Osteocyte (in vitro differentiated cells): ENCODE data around the gene EHMT1. TPM values are rescaled to one million over a fixed set of nuclear protein-coding genes. Genes with fewer than 3 reads are reported as not detected.
"Not testable (repeated sequence)": the region's sequence is repeated elsewhere in the genome, so short reads cannot be mapped to it uniquely, and the experiment has no call there.

ENCODE experiments used
- DNase-seq: peaks from one replicate; pipeline ENCODE4 v3.0.0; 2021; ENCODE audit warnings: mixed read lengths; ENCODE audit not compliant: unreplicated experiment; ENCODE audit errors: extremely low spot score
- H3K27ac Mint-ChIP-seq: one replicate; pipeline ENCODE4 v1.8.0; 2021; ENCODE audit warnings: mild to moderate bottlenecking, mixed read lengths; ENCODE audit not compliant: unreplicated experiment
- H3K27me3 Mint-ChIP-seq: one replicate; pipeline ENCODE4 v1.8.0; 2021; ENCODE audit warnings: mixed read lengths; ENCODE audit not compliant: unreplicated experiment
- H3K36me3 Mint-ChIP-seq: one replicate; pipeline ENCODE4 v1.8.0; 2021; ENCODE audit warnings: mixed read lengths; ENCODE audit not compliant: unreplicated experiment
- H3K4me1 Mint-ChIP-seq: one replicate; pipeline ENCODE4 v1.8.0; 2021; ENCODE audit warnings: mixed read lengths; ENCODE audit not compliant: unreplicated experiment
- H3K4me3 Mint-ChIP-seq: one replicate; pipeline ENCODE4 v1.8.0; 2021; ENCODE audit warnings: mild to moderate bottlenecking, moderate library complexity, mixed read lengths; ENCODE audit not compliant: unreplicated experiment
- H3K9me3 Mint-ChIP-seq: one replicate; pipeline ENCODE4 v1.8.0; 2021; ENCODE audit warnings: mixed read lengths; ENCODE audit not compliant: unreplicated experiment
- total RNA-seq: library from RNA; stranded (reverse); gene quantifications from 2 replicates; pipeline ENCODE4 v1.2.1, GENCODE V29; 2021
- TF ChIP-seq, protein P1 (sequence below): fragments of 200-600 bp; sonication (generic); IDR thresholded peaks from 2 replicates; pipeline ENCODE4 v1.5.0; 2021; ENCODE audit warnings: antibody characterized with exemption, mild to moderate bottlenecking, moderate library complexity

Gene EHMT1
- total RNA-seq, 1 donor from 2014 or later = 88.6 TPM

DNA sequence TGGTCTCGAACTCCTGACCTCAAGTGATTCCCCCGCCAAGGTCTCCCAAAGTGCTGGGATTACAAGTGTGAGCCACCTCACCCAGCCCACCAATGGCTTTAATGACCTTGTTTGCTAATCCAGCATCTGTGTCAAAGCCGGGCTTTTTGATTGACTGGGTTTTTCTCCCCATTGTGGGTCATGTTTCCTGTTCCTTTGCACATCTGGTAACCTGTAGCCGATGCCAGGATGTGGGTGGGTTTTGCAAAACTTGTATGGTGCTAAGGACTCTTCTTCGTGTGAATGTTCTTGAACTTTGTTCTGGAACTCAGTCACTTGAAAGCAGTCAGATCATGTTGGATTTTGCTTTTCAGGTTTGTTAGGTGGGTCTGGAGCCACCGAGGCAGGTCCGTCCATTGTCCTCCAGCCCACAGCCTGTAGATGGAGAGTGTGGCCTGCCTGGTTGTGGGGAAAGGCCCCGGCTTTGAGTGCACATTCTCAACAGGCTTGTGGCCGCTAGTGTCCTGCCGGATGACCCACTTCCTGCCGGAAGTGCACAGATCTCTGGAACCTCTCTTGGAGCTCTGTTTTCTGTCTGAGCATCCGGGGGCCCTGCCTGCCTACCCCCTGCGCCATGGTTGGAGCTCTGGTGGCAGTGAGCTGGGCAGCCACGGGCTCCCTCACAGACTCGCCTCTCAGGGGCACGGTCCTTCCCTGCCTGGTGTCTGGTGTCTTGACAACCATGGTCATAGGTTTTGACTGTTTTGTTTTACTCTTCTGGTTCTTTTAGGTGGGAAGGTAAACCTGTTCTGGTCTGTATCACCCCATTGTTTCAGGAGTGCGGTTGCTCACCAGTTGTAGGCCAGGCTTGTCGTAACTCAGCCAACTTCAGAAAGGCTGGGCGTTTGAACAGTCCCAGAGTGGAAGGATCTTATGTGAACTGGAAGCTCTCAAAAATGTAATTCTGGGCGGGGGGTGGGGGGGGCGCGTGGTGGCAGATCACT, 189.2 kb downstream of the EHMT1 start:
- Mint-ChIP-seq H3K36me3 (peaks cover 27% of the 10 kb centered on the region), H3K27me3 (no peaks in the 10 kb centered on the region), H3K27ac (no peak overlapping the region), H3K9me3 (peaks cover 4% of the 10 kb centered on the region), H3K4me3 (no peak overlapping the region), H3K4me1 (no peaks in the 10 kb centered on the region)
- TF ChIP-seq, protein P1, sequence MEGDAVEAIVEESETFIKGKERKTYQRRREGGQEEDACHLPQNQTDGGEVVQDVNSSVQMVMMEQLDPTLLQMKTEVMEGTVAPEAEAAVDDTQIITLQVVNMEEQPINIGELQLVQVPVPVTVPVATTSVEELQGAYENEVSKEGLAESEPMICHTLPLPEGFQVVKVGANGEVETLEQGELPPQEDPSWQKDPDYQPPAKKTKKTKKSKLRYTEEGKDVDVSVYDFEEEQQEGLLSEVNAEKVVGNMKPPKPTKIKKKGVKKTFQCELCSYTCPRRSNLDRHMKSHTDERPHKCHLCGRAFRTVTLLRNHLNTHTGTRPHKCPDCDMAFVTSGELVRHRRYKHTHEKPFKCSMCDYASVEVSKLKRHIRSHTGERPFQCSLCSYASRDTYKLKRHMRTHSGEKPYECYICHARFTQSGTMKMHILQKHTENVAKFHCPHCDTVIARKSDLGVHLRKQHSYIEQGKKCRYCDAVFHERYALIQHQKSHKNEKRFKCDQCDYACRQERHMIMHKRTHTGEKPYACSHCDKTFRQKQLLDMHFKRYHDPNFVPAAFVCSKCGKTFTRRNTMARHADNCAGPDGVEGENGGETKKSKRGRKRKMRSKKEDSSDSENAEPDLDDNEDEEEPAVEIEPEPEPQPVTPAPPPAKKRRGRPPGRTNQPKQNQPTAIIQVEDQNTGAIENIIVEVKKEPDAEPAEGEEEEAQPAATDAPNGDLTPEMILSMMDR = no peak
- DNase-seq = no peak

DNA sequence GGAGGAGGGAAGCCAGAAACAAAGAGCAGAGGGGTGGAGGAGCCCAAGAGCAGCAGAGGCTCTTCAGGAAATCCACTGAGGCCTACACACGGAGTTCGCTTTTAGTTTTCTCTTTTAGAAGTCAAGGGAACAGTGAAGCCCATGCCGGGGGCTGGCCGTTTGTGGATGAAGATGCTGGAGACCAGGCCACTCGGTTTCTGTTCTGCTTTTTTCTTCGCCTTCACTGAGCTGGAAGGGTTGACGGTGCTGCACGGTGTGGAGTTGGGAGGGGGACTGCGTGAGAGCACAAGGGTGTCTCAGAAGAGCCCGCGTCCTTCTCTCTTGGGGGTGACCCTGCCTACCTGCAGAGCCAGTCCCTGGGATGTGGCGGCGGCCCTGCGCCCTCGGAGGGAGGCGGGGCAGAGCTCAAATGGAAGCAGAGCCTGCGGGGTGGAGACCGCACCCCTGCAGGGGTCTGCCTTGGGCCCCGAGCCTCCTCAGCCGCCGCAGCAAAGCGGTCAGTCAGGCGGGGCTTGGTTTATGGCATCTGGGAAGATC, 190.3 kb downstream of the EHMT1 start:
- TF ChIP-seq, protein P1 = no peak
- no peak for DNase-seq
- Mint-ChIP-seq H3K27ac (no peak overlapping the region), H3K4me1 (no peaks in the 10 kb centered on the region), H3K9me3 (peaks cover 4% of the 10 kb centered on the region), H3K36me3 (peaks cover 19% of the 10 kb centered on the region), H3K4me3 (no peak overlapping the region), H3K27me3 (no peaks in the 10 kb centered on the region)

DNA sequence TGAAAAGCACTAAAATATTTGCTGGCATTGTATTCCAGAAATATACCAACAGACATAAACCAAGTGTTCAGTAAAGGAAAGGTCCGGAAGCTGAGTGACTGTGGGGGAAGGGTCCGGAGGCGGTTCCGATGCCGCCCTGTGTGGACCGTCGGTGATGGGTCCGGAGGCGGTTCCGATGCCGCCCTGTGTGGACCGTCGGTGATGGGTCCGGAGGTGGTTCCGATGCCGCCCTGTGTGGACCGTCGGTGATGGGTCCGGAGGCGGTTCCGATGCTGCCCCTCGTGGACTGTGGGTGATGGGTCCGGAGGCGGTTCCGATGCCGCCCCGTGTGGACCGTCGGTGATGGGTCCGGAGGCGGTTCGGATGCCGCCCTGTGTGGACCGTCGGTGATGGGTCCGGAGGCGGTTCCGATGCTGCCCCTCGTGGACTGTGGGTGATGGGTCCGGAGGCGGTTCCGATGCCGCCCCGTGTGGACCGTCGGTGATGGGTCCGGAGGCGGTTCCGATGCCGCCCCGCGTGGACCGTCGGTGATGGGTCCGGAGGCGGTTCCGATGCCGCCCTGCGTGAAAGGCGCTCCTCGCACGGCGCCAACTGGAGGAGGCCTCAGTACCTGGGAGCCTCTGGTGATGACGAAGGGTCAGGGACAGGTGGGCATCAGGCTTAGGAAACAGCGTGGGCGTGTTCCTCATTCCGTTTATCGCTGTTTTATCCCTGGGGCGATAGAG, 191.1 kb downstream of the EHMT1 start:
- not testable (repeated sequence) for H3K4me3 Mint-ChIP-seq, DNase-seq, H3K27ac Mint-ChIP-seq, H3K27me3 Mint-ChIP-seq, H3K9me3 Mint-ChIP-seq, H3K4me1 Mint-ChIP-seq
- H3K36me3 Mint-ChIP-seq = peaks cover 19% of the 10 kb centered on the region

DNA sequence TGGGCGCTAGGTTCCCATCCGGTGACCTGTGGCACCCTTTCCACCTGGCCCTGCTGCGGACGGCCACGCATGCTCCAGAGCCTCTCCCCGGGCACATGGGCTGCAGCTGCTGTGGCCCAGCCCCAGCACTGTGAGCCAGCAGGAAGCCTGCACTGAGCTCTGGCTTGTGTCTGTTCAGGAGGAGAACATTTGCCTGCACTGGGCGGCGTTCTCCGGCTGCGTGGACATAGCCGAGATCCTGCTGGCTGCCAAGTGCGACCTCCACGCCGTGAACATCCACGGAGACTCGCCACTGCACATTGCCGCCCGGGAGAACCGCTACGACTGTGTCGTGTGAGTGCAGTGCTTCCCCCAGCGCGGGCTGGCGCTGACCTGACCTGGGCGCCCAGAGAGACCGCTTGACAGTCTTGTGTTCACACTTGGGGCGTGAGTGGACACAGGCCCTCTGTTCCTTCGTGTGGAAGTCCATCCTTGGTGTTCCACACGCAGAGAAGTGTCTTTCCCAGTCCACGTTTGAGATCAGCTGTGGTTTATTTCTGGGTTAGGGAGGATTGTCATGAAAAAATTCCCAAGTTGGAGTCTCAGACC, 192.6 kb downstream of the EHMT1 start:
- no peak overlapping the region for H3K27ac Mint-ChIP-seq
- H3K9me3 Mint-ChIP-seq = no peaks in the 10 kb centered on the region
- no peaks in the 10 kb centered on the region for H3K27me3 Mint-ChIP-seq
- H3K36me3 Mint-ChIP-seq = peaks cover 27% of the 10 kb centered on the region
- H3K4me3 Mint-ChIP-seq = no peak overlapping the region
- TF ChIP-seq, protein P1 = no peak
- no peaks in the 10 kb centered on the region for H3K4me1 Mint-ChIP-seq
- no peak for DNase-seq

DNA sequence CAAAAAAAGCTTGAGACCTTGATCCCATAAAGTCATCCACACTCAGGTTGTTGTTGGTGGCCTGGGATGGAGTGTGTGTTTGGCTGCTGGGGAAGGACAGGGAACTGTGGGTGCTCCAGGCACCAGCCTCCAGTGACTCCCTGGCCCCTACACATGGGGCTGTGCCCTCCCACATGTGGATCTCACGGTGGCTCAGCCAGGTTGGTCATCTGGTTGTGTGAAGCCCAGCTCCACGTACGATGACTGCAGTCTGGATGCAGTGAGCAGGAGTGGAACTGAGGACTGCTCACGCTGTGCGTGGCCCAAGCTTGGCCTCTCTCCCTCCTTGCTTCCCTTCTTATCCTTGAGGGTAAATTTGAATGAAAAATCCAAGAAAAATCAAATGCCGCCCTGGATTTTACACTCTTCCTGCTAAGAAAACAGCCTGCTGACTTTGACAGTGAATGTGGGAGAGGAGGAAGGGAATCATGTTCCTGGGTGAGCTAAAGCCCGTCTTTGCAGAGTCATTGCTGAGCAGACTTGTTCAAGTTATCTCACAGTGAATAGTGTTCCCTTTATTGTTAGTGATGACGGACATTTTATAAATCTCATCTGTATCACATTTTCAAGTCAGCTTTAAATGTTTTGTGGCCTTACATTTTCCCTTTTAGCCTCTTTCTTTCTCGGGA, 193.7 kb downstream of the EHMT1 start:
- Mint-ChIP-seq H3K4me1 (no peaks in the 10 kb centered on the region), H3K36me3 (peaks cover 36% of the 10 kb centered on the region), H3K9me3 (no peaks in the 10 kb centered on the region), H3K27ac (no peak overlapping the region), H3K4me3 (no peak overlapping the region), H3K27me3 (no peaks in the 10 kb centered on the region)
- TF ChIP-seq, protein P1 = no peak
- no peak for DNase-seq
